Fibroblast of gingiva (primary cell): Measurements from ENCODE around the gene ANTXR1.
A peak's percentile ranks its signal among the peaks of the same experiment; 100 is the strongest.

Experiments used
- DNase-seq: peaks from one replicate; pipeline ENCODE4 v3.0.0-alpha.2; 2011; ENCODE audit warnings: low read depth

The ANTXR1 gene

GRCh38 chr2:69073928-69074570, 61.1 kb downstream of the ANTXR1 start:
- DNase-seq, result no peak

GRCh38 chr2:69074918-69075317, 61.9 kb downstream of the ANTXR1 start:
- DNase-seq, result no peak

- no peak for DNase-seq
Measured at GRCh38 chr2:69075486-69075885, 62.5 kb downstream of the ANTXR1 start.

DNA sequence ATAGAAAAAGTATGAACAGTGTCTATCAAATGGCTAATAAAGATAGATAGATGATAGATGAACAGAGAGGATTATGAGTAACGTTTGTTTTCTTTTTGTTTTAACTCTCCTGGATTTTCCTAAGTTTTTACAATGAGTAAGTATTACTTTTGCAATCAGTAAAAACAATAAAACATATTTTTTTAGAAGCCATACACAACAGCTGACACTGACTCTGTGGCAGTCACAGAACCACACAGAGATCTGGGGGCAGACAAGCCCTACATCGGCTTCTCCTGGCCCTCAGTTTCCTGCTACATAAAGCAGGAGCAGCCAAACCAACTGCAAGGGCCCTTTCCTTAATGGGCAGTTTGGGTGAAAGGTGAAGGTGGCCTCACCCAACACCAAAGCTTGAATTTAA, 63.6 kb downstream of the ANTXR1 start:
- no peak for DNase-seq

- no peak for DNase-seq
Measured at GRCh38 chr2:69077252-69077950, 64.4 kb downstream of the ANTXR1 start.

- DNase-seq, result no peak
Measured at GRCh38 chr2:69080071-69080470, 67.1 kb downstream of the ANTXR1 start.

DNA sequence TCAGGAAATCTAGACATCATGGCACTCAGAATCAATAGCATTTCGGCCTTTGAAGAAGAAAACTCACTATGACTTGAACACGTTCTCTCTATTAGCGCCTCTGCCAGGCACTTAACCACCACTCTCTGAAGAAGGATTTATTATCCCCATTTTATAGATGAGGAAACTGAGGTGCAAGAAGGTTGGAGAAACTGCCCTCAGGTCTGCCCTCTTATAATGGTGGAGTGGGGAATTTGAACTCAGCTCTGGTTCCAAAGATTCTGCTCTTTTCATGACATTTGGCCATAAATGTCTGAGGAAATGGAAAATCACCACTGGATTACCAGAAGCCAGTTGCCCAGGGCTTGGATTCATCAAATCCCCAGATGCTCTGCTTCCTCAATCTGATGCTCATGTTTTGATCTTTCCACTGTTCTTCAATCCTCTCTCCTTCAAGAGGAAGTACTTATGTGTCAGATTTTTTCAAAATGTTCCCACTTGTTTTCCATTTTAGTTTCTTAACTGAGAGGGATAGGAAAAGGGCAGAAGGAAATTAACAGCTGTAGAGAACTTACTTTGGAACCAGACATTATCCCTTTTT, 68.1 kb downstream of the ANTXR1 start:
- DNase-seq, result no peak

DNA sequence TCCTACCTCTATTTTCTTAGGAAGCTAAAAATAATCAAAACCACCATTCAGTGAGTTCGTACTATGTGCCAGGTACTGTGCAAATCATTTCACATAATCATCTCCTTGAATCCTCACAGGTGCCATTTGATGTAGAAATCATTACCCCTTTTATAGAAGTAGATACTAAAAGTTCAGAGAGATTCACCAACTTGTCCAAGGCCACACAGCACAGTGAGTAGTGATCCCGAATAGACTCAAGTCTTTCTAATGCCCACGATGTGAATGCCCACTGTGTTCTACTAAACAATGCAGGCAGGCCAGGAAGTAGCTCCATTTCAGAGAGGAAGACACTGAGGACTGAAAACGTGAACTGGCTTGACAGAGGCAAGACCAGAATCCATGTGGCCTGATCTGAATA, 68.8 kb downstream of the ANTXR1 start:
- no peak for DNase-seq

DNA sequence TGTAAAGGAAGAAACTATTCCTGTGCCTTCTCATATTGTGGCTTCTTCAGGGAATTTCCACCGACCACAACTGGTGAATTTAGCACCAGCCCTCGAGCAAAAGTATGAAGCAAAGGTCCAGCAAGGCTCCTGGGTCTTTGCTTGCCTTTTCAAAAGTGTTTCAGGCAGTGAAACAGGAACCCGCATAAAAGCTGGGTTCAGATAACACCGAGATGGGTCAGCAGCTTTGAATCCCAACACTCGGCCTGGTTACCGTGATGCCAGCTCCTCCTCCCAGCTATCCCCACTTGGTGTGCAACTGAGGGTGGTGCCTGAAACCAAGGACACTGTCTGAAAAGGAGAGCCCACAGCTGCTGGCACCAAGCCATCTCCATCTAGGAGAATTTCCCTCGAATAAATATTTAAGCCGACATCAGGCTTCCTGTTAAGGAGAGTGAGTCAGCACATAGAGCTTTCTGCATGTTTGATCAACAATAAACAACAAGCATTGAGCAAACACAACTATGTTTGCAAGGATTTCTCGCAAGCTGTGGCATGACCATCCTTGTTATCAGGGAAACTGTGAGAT, 69.5 kb downstream of the ANTXR1 start:
- DNase-seq, result peak; percentile 94

DNA sequence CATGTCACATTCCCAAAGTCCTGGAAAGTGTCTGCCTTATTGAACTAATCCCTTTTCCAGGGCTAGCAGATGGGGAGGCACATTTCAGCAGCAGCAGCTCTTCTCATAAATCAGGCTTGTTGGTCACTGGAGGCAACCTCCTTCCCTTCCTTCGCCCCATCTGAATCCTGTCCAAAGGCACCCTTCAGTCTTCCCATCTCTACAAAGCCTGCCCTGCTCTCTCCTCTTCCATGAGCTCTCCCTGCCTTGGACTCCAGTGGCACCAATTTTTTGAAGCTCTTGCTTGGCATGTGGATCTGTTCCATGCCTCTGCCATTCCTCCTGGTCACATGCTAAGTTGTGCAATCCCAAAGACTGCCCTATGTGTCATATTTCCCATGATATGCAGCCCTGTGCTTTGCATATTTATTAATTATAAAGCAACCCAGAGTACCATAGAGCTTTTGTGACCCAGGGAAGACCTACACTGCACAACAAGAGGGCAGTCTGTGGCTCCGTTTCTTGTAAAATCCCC, 70.3 kb downstream of the ANTXR1 start:
- DNase-seq, result peak; percentile 92

- DNase-seq, result no peak
Measured at GRCh38 chr2:69084492-69084891, 71.5 kb downstream of the ANTXR1 start.

- no peak for DNase-seq
Measured at GRCh38 chr2:69086466-69086865, 73.5 kb downstream of the ANTXR1 start.

GRCh38 chr2:69087211-69087911, 74.4 kb downstream of the ANTXR1 start:
- no peak for DNase-seq

DNA sequence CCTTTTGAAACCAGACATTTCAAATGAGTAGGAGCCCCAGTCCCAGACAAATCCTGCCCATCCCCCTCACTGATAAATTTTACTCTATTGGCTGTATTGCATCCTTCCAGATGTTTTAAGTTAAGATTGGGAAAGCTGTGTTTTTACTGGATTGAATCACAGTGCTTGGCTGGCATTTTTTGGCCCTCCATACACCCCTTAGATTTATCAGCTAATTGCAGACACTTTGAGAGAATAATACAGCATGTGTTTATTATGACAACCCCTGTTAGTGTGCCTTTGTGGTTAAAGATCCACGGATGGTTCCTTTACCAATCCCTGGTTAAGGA, 74.9 kb downstream of the ANTXR1 start:
- peak; percentile 89 for DNase-seq

DNA sequence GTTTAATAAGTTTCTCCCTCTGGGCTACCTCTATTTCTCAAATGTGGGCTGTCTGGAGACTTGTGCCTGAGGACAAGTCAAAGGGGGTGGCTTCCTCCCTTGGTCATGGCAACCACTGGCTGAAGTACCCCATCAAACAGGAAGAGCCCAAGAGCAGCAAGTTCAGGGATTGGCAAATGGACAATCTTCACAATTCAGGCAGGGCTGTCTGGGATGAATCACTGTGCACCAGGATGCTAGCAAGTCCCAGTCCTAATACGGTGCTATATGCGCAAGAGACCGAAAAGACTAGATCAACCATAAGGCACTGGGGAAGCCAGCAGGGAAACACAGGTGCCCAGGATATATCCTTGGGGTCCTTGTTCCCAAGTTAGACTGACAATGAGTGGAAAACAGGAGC, 75.5 kb downstream of the ANTXR1 start:
- peak; percentile 31 for DNase-seq

DNA sequence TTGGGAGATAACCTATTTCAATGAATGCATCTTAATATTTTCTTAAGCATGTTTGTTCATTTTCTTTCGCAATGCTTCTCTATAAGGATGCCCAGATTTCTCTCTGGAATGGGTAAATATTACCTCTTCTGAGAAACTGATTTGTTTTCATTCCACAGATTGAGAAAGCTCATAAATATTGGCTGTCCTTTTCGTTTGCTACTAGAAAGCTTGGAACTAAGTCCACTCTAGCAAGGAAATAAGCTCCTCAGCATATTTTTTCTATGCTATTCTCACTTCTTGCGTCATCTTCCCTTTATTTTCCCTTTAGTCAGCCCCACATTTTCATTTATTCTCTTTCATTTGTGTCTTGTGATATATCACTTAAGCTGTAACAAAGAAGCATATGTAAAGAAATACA, 76.3 kb downstream of the ANTXR1 start:
- peak; percentile 94 for DNase-seq

DNA sequence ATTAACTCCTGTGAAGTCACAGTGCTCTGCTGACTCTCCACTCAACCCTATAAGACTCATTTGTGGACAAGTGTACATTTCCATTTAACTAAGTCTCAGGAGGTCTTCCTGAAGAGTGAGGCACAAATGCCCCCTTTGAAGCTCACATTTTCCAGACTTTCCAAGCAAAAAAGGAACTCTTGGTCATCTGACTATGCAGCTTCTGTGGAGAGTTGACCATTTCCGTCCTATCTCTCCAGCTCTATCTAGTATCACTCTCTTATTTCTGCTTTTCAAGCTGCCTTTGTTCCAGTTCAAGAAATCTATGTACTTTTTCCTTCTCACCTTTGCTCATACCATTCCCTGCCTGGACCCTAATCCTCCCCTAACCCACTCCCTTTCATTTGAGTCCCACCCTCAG, 77.0 kb downstream of the ANTXR1 start:
- DNase-seq, result no peak

DNA sequence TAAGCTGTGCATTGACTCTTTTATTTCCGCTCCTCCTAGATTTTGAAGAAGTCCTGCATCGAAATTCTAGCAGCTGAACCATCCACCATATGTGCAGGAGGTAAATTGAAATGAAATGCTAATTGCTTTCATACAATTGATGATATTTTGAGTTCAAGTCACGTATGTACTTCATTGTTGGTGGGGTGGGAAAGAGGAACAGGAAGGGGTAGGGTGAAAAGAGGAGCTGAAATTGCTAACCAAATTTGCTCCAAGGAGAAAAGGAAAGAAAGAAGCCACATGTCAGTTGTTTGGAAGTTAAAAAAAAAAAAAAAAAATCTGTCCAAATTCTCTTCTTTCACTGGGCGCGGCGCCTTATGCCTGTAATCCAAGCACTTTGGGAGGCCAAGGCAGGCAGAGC, 77.8 kb downstream of the ANTXR1 start:
- DNase-seq, result no peak

DNA sequence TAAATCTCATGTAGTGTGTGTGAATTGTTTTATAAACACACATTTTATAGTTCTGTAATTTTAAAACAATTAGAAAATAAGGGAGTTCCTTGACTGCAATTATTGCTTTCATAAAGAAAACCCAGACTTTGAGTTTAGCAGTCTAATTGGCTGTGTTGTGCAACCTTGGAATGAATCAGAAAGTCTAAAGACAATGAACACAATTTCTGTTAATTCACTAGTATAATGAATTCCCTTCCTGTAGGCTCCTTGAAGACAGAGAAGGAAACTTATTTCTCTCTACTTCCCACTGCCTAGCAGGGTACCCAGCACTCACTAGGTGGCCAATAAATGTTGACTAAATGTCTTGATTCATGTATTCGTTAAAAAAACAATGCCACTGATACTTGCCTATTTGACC, 79.9 kb downstream of the ANTXR1 start:
- no peak for DNase-seq

DNA sequence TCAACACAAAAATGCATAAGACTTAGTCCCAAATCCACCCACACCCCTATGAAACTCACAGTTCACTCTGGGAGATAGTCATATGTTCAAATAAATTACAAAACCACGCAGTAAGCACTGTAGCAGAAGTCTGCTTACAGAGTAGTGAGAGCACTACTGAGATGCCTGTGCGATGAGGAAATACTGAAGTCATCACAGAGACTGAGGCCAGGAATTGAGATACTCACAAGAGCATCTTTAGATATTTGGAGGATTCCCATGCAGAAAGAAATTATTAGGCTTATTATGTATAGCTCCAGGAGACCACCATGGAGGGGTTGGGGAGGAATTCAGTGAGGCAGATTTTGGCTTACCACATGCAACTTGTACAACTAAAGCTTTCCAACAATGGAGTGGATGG, 82.3 kb downstream of the ANTXR1 start:
- DNase-seq, result peak; percentile 62

GRCh38 chr2:69096326-69097095, 83.5 kb downstream of the ANTXR1 start:
- no peak for DNase-seq

- DNase-seq, result peak; percentile 19
Measured at GRCh38 chr2:69097148-69097610, 84.2 kb downstream of the ANTXR1 start.
